HG03354 (cell line): ENCODE measurements around the gene CTNNA2.

Experiments
- ATAC-seq: cut with Tn5 transposase; IDR thresholded peaks from one replicate; pipeline ENCODE4 v1.9.1; 2021; ENCODE audit warnings: mild to moderate bottlenecking; ENCODE audit not compliant: unreplicated experiment, poor library complexity, severe bottlenecking

Gene CTNNA2

GRCh38 chr2:80529466-80530165, 1016.8 kb downstream of the CTNNA2 start:
- ATAC-seq, result peak; percentile 35

GRCh38 chr2:80530442-80531064, 1017.7 kb downstream of the CTNNA2 start:
- ATAC-seq, result peak; percentile 73

- no peak for ATAC-seq
Observed at GRCh38 chr2:80531319-80531718, 1018.5 kb downstream of the CTNNA2 start.

GRCh38 chr2:80545420-80546210, 1032.8 kb downstream of the CTNNA2 start:
- ATAC-seq, result no peak

GRCh38 chr2:80546766-80547165, 1033.9 kb downstream of the CTNNA2 start:
- ATAC-seq, result no peak

- no peak for ATAC-seq
Observed at GRCh38 chr2:80547344-80547743, 1034.5 kb downstream of the CTNNA2 start.

GRCh38 chr2:80548469-80548868, 1035.6 kb downstream of the CTNNA2 start:
- no peak for ATAC-seq

- no peak for ATAC-seq
Observed at GRCh38 chr2:80549901-80550300, 1037.0 kb downstream of the CTNNA2 start.

- no peak for ATAC-seq
Observed at GRCh38 chr2:80560326-80560725, 1047.5 kb downstream of the CTNNA2 start.

GRCh38 chr2:80568011-80568410, 1055.2 kb downstream of the CTNNA2 start:
- ATAC-seq, result no peak

- no peak for ATAC-seq
Observed at GRCh38 chr2:80573167-80573566, 1060.3 kb downstream of the CTNNA2 start.

- no peak for ATAC-seq
Observed at GRCh38 chr2:80573950-80574349, 1061.1 kb downstream of the CTNNA2 start.

GRCh38 chr2:80579756-80580155, 1066.9 kb downstream of the CTNNA2 start:
- no peak for ATAC-seq

GRCh38 chr2:80591233-80591632, 1078.4 kb downstream of the CTNNA2 start:
- ATAC-seq, result no peak

GRCh38 chr2:80592106-80592505, 1079.3 kb downstream of the CTNNA2 start:
- ATAC-seq, result no peak

GRCh38 chr2:80610108-80610507, 1097.3 kb downstream of the CTNNA2 start:
- ATAC-seq, result no peak

GRCh38 chr2:80621656-80622055, 1108.8 kb downstream of the CTNNA2 start:
- ATAC-seq, result no peak

GRCh38 chr2:80624062-80624461, 1111.2 kb downstream of the CTNNA2 start:
- ATAC-seq, result no peak

GRCh38 chr2:80634590-80634989, 1121.7 kb downstream of the CTNNA2 start:
- ATAC-seq, result no peak

GRCh38 chr2:80638783-80639182, 1125.9 kb downstream of the CTNNA2 start:
- ATAC-seq, result no peak

- no peak for ATAC-seq
Observed at GRCh38 chr2:80642465-80642864, 1129.6 kb downstream of the CTNNA2 start.
